ENCODE measurements around the gene POLR2M. TPM values are rescaled to one million over a fixed set of nuclear protein-coding genes. Genes with fewer than 3 reads are reported as not detected.

POLR2M gene
- total and polyA plus RNA-seq, 5 donors from 2014 or later: 53.6 to 85.5 (median 65.4) TPM

- Histone ChIP-seq H3K27me3 (ENCODE audit: control insufficient read depth, insufficient read depth, low read length) (no peaks in the 10 kb centered on the region), H3K27ac (ENCODE audit: insufficient read depth, low read length, poor library complexity, severe bottlenecking) (no peak overlapping the region), H3K4me3 (ENCODE audit: low read depth, low read length) (no peak overlapping the region), H3K9me3 (ENCODE audit: control insufficient read depth in 2 of 2, low read length in 2 of 2) (no peaks in the 10 kb centered on the region), H3K4me1 (ENCODE audit: control insufficient read depth, insufficient read depth, low read length, poor library complexity, severe bottlenecking) (peaks cover 4% of the 10 kb centered on the region), H3K36me3 (ENCODE audit: control insufficient read depth, insufficient read depth, low read length) (no peaks in the 10 kb centered on the region)
- Mint-ChIP-seq H3K4me3 (no peak overlapping the region), H3K36me3 (peaks cover 10% of the 10 kb centered on the region), H3K4me1 (peaks cover 0 to 9% (median 5%) of the 10 kb centered on the region in 4 donors), H3K27me3 (no peaks in the 10 kb centered on the region), H3K27ac (no peak overlapping the region), H3K9me3 (no peaks in the 10 kb centered on the region)
- no peak for ATAC-seq (ENCODE audit: low read depth in 2 of 2)
- peak; percentile 9 to 44 (median 23) for DNase-seq
These were observed 26.2 kb downstream of the POLR2M start for GRCh38 chr15:57732526-57733331.

- H3K9me3 Mint-ChIP-seq: no peaks in the 10 kb centered on the region
- Histone ChIP-seq H3K27me3 (ENCODE audit: control insufficient read depth, insufficient read depth, low read length) (no peaks in the 10 kb centered on the region), H3K36me3 (ENCODE audit: control insufficient read depth, insufficient read depth, low read length) (no peaks in the 10 kb centered on the region), H3K4me3 (ENCODE audit: low read depth, low read length) (no peak overlapping the region), H3K9me3 (ENCODE audit: control insufficient read depth in 2 of 2, low read length in 2 of 2) (no peaks in the 10 kb centered on the region), H3K27ac (ENCODE audit: insufficient read depth, low read length, poor library complexity, severe bottlenecking) (no peak overlapping the region), H3K4me1 (ENCODE audit: control insufficient read depth, insufficient read depth, low read length, poor library complexity, severe bottlenecking) (peaks cover 4% of the 10 kb centered on the region)
- DNase-seq (no peak), ATAC-seq (ENCODE audit: low read depth in 2 of 2) (no peak)
- H3K27me3 Mint-ChIP-seq: no peaks in the 10 kb centered on the region
- H3K36me3 Mint-ChIP-seq: peaks cover 10% of the 10 kb centered on the region
- H3K27ac Mint-ChIP-seq: no peak overlapping the region
- no peak overlapping the region for H3K4me3 Mint-ChIP-seq
- H3K4me1 Mint-ChIP-seq: peaks cover 0 to 10% (median 6%) of the 10 kb centered on the region in 4 donors
These were observed 28.3 kb downstream of the POLR2M start for GRCh38 chr15:57734860-57735259.

- Histone ChIP-seq H3K4me3 (ENCODE audit: low read depth, low read length) (no peak overlapping the region), H3K9me3 (ENCODE audit: control insufficient read depth in 2 of 2, low read length in 2 of 2) (no peaks in the 10 kb centered on the region), H3K27ac (ENCODE audit: insufficient read depth, low read length, poor library complexity, severe bottlenecking) (no peak overlapping the region), H3K27me3 (ENCODE audit: control insufficient read depth, insufficient read depth, low read length) (no peaks in the 10 kb centered on the region), H3K4me1 (ENCODE audit: control insufficient read depth, insufficient read depth, low read length, poor library complexity, severe bottlenecking) (peaks cover 4% of the 10 kb centered on the region), H3K36me3 (ENCODE audit: control insufficient read depth, insufficient read depth, low read length) (no peaks in the 10 kb centered on the region)
- ATAC-seq (ENCODE audit: low read depth in 2 of 2) (no peak), DNase-seq (no peak)
- peaks cover 10% of the 10 kb centered on the region for H3K36me3 Mint-ChIP-seq
- H3K27ac Mint-ChIP-seq: no peak overlapping the region
- no peaks in the 10 kb centered on the region for H3K27me3 Mint-ChIP-seq
- peaks cover 0 to 10% (median 6%) of the 10 kb centered on the region in 4 donors for H3K4me1 Mint-ChIP-seq
- H3K4me3 Mint-ChIP-seq: no peak overlapping the region
- no peaks in the 10 kb centered on the region for H3K9me3 Mint-ChIP-seq
These were observed 28.9 kb downstream of the POLR2M start for GRCh38 chr15:57735431-57735830.

GRCh38 chr15:57735891-57736290 is 29.4 kb downstream of the POLR2M start:
- peaks cover 4% of the 10 kb centered on the region for H3K4me1 ChIP-seq (ENCODE audit: control insufficient read depth, insufficient read depth, low read length, poor library complexity, severe bottlenecking)
- DNase-seq (no peak), ATAC-seq (ENCODE audit: low read depth in 2 of 2) (no peak)
- no peak overlapping the region for H3K27ac ChIP-seq (ENCODE audit: insufficient read depth, low read length, poor library complexity, severe bottlenecking)
- Mint-ChIP-seq H3K27me3 (no peaks in the 10 kb centered on the region), H3K36me3 (peaks cover 10% of the 10 kb centered on the region), H3K9me3 (no peaks in the 10 kb centered on the region), H3K27ac (no peak overlapping the region), H3K4me1 (peaks cover 0 to 10% (median 6%) of the 10 kb centered on the region in 4 donors), H3K4me3 (no peak overlapping the region)
- H3K27me3 ChIP-seq (ENCODE audit: control insufficient read depth, insufficient read depth, low read length): no peaks in the 10 kb centered on the region
- no peaks in the 10 kb centered on the region for H3K9me3 ChIP-seq (ENCODE audit: control insufficient read depth in 2 of 2, low read length in 2 of 2)
- H3K36me3 ChIP-seq (ENCODE audit: control insufficient read depth, insufficient read depth, low read length): no peaks in the 10 kb centered on the region
- H3K4me3 ChIP-seq (ENCODE audit: low read depth, low read length): no peak overlapping the region

GRCh38 chr15:57736591-57736990 is 30.1 kb downstream of the POLR2M start:
- Mint-ChIP-seq H3K27me3 (no peaks in the 10 kb centered on the region), H3K4me3 (no peak overlapping the region), H3K9me3 (no peaks in the 10 kb centered on the region), H3K27ac (no peak overlapping the region), H3K36me3 (peaks cover 10% of the 10 kb centered on the region), H3K4me1 (peaks cover 0 to 10% (median 6%) of the 10 kb centered on the region in 4 donors)
- no peaks in the 10 kb centered on the region for H3K9me3 ChIP-seq (ENCODE audit: control insufficient read depth in 2 of 2, low read length in 2 of 2)
- no peak for ATAC-seq (ENCODE audit: low read depth in 2 of 2)
- DNase-seq: no peak
- no peak overlapping the region for H3K4me3 ChIP-seq (ENCODE audit: low read depth, low read length)
- no peaks in the 10 kb centered on the region for H3K36me3 ChIP-seq (ENCODE audit: control insufficient read depth, insufficient read depth, low read length)
- no peak overlapping the region for H3K27ac ChIP-seq (ENCODE audit: insufficient read depth, low read length, poor library complexity, severe bottlenecking)
- H3K27me3 ChIP-seq (ENCODE audit: control insufficient read depth, insufficient read depth, low read length): no peaks in the 10 kb centered on the region
- H3K4me1 ChIP-seq (ENCODE audit: control insufficient read depth, insufficient read depth, low read length, poor library complexity, severe bottlenecking): peaks cover 4% of the 10 kb centered on the region

- ATAC-seq (ENCODE audit: low read depth in 2 of 2): no peak
- Mint-ChIP-seq H3K9me3 (no peaks in the 10 kb centered on the region), H3K27ac (no peak overlapping the region), H3K4me3 (no peak overlapping the region), H3K4me1 (peaks cover 0 to 7% (median 4%) of the 10 kb centered on the region in 4 donors), H3K36me3 (peaks cover 10% of the 10 kb centered on the region), H3K27me3 (no peaks in the 10 kb centered on the region)
- H3K27me3 ChIP-seq (ENCODE audit: control insufficient read depth, insufficient read depth, low read length): no peaks in the 10 kb centered on the region
- H3K4me3 ChIP-seq (ENCODE audit: low read depth, low read length): no peak overlapping the region
- no peak for DNase-seq
- H3K27ac ChIP-seq (ENCODE audit: insufficient read depth, low read length, poor library complexity, severe bottlenecking): no peak overlapping the region
- H3K9me3 ChIP-seq (ENCODE audit: control insufficient read depth in 2 of 2, low read length in 2 of 2): no peaks in the 10 kb centered on the region
- H3K4me1 ChIP-seq (ENCODE audit: control insufficient read depth, insufficient read depth, low read length, poor library complexity, severe bottlenecking): no peaks in the 10 kb centered on the region
- no peaks in the 10 kb centered on the region for H3K36me3 ChIP-seq (ENCODE audit: control insufficient read depth, insufficient read depth, low read length)
These were observed 32.3 kb downstream of the POLR2M start for GRCh38 chr15:57738734-57739237.

GRCh38 chr15:57740048-57740447 is 33.5 kb downstream of the POLR2M start:
- Mint-ChIP-seq H3K36me3 (peaks cover 7% of the 10 kb centered on the region), H3K9me3 (no peaks in the 10 kb centered on the region), H3K4me3 (no peak overlapping the region), H3K27ac (no peak overlapping the region), H3K4me1 (peaks cover 0 to 7% (median 2%) of the 10 kb centered on the region in 4 donors), H3K27me3 (no peaks in the 10 kb centered on the region)
- Histone ChIP-seq H3K27ac (ENCODE audit: insufficient read depth, low read length, poor library complexity, severe bottlenecking) (no peak overlapping the region), H3K27me3 (ENCODE audit: control insufficient read depth, insufficient read depth, low read length) (no peaks in the 10 kb centered on the region), H3K36me3 (ENCODE audit: control insufficient read depth, insufficient read depth, low read length) (no peaks in the 10 kb centered on the region), H3K9me3 (ENCODE audit: control insufficient read depth in 2 of 2, low read length in 2 of 2) (no peaks in the 10 kb centered on the region), H3K4me1 (ENCODE audit: control insufficient read depth, insufficient read depth, low read length, poor library complexity, severe bottlenecking) (no peaks in the 10 kb centered on the region), H3K4me3 (ENCODE audit: low read depth, low read length) (no peak overlapping the region)
- DNase-seq (no peak), ATAC-seq (ENCODE audit: low read depth in 2 of 2) (no peak)

GRCh38 chr15:57741089-57741488 is 34.6 kb downstream of the POLR2M start:
- ATAC-seq (ENCODE audit: low read depth in 2 of 2): no peak
- H3K36me3 ChIP-seq (ENCODE audit: control insufficient read depth, insufficient read depth, low read length): no peaks in the 10 kb centered on the region

More at GRCh38 chr15:57741089-57741488, 34.6 kb downstream of the POLR2M start:
- Histone ChIP-seq H3K9me3 (ENCODE audit: control insufficient read depth in 2 of 2, low read length in 2 of 2) (no peaks in the 10 kb centered on the region), H3K4me1 (ENCODE audit: control insufficient read depth, insufficient read depth, low read length, poor library complexity, severe bottlenecking) (no peaks in the 10 kb centered on the region), H3K27me3 (ENCODE audit: control insufficient read depth, insufficient read depth, low read length) (no peaks in the 10 kb centered on the region), H3K4me3 (ENCODE audit: low read depth, low read length) (no peak overlapping the region), H3K27ac (ENCODE audit: insufficient read depth, low read length, poor library complexity, severe bottlenecking) (no peak overlapping the region)
- peaks cover 7% of the 10 kb centered on the region for H3K36me3 Mint-ChIP-seq
- no peak overlapping the region for H3K27ac Mint-ChIP-seq
- no peak for DNase-seq
- H3K27me3 Mint-ChIP-seq: no peaks in the 10 kb centered on the region
- H3K9me3 Mint-ChIP-seq: no peaks in the 10 kb centered on the region
- no peak overlapping the region for H3K4me3 Mint-ChIP-seq
- H3K4me1 Mint-ChIP-seq: peaks cover 0 to 7% (median 2%) of the 10 kb centered on the region in 4 donors
